Activated CD8-positive, alpha-beta T cell treated with anti-CD3 and anti-CD28 coated beads, Interleukin-2, amount 10 ng/mL, durations not matched to agents 7 days and 5 days (primary cell): ENCODE data around the gene PRSS48. TPM values are rescaled to one million over a fixed set of nuclear protein-coding genes. Genes with fewer than 3 reads are reported as not detected.
"Not testable (repeated sequence)": the region's sequence is repeated elsewhere in the genome, so short reads cannot be mapped to it uniquely, and the experiment has no call there.

ENCODE experiments used
- ATAC-seq: fragments of 150-1000 bp; cut with Tn5 transposase; one replicate; pipeline ENCODE4 v1.10.0; 2021; ENCODE audit warnings: moderate library complexity
- CTCF ChIA-PET: fragments of 350-600 bp; sonication (Branson Sonifier 250); formaldehyde crosslinking; loops from one replicate; lab custom pipeline; 2021; ENCODE audit warnings: antibody characterized with exemption; lab: Charles Lee
- POLR2A ChIA-PET: fragments of 350-600 bp; sonication (Branson Sonifier 250); formaldehyde crosslinking; loops from one replicate; lab custom pipeline; 2021; ENCODE audit warnings: antibody characterized with exemption; lab: Charles Lee
- DNase-seq: peaks from one replicate; pipeline ENCODE4 v3.0.0-alpha.2; 2020
- H3K27ac Mint-ChIP-seq: one replicate; pipeline ENCODE4 v1.8.0; 2021; ENCODE audit warnings: mild to moderate bottlenecking, mixed read lengths
- H3K27me3 Mint-ChIP-seq: one replicate; pipeline ENCODE4 v1.8.0; 2021; ENCODE audit warnings: low read depth, mixed read lengths
- H3K36me3 Mint-ChIP-seq: one replicate; pipeline ENCODE4 v1.8.0; 2021; ENCODE audit warnings: low read depth, mixed read lengths
- H3K4me1 Mint-ChIP-seq: one replicate; pipeline ENCODE4 v1.8.0; 2021; ENCODE audit warnings: low read depth, mixed read lengths
- H3K4me3 Mint-ChIP-seq: one replicate; pipeline ENCODE4 v1.8.0; 2021; ENCODE audit warnings: mild to moderate bottlenecking, mixed read lengths
- H3K9me3 Mint-ChIP-seq: one replicate; pipeline ENCODE4 v1.8.0; 2022; ENCODE audit warnings: mixed read lengths; ENCODE audit not compliant: insufficient read depth
- total RNA-seq, 2 experiments: library from RNA; stranded (reverse); gene quantifications; one replicate each; pipeline ENCODE4 v1.2.3, GENCODE V29; 2021

PRSS48 gene
- total RNA-seq = not detected

- Mint-ChIP-seq H3K27ac (no peak within 1 kb of the TSS), H3K4me1 (no peaks in the 10 kb centered on the region), H3K9me3 (no peaks in the 10 kb centered on the region), H3K4me3 (no peak within 1 kb of the TSS), H3K27me3 (no peaks in the 10 kb centered on the region), H3K36me3 (no peaks in the 10 kb centered on the region)
- ChIA-PET CTCF (interaction anchor here (1.0 to 1.2 kb wide), 3 partner anchors 8 to 207 kb away, joined by 3 to 4 read pairs (median 3); no protein-coding TSS in a partner anchor), POLR2A (no interaction called here)
- ATAC-seq (no peak), DNase-seq (peak; percentile 53)
Observed at GRCh38 chr4:151276787-151277562, at the start of gene PRSS48. Gene PRSS48, plus strand, starts transcription at chr4:151277161. Its CDS starts 12 bp downstream, at chr4:151277173.

DNA sequence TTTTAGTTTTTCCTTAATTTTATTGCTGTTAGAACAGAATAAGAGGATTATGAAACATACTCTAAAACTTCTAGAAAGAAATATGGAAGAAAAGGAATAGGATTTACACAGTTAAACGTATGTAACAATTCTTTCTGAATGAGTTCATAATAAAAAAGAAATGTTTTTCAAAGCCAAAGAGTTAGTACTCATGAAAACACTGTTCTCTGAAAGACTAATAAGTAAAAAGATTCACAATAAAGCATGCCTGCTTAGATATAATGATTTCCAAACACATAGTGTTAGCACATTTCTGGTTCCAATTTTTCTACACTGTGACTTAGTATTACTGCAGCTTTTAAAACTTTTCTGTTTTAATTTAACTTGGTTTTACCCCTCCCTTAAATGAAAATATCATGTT, 49.8 kb upstream of the PRSS48 start:
- Mint-ChIP-seq H3K27me3 (peaks cover 17% of the 10 kb centered on the region), H3K36me3 (no peaks in the 10 kb centered on the region), H3K4me3 (no peak overlapping the region), H3K4me1 (no peaks in the 10 kb centered on the region), H3K27ac (no peak overlapping the region), H3K9me3 (no peaks in the 10 kb centered on the region)
- CTCF ChIA-PET = no interaction called here
- POLR2A ChIA-PET = no interaction called here
- DNase-seq (no peak), ATAC-seq (no peak)

DNA sequence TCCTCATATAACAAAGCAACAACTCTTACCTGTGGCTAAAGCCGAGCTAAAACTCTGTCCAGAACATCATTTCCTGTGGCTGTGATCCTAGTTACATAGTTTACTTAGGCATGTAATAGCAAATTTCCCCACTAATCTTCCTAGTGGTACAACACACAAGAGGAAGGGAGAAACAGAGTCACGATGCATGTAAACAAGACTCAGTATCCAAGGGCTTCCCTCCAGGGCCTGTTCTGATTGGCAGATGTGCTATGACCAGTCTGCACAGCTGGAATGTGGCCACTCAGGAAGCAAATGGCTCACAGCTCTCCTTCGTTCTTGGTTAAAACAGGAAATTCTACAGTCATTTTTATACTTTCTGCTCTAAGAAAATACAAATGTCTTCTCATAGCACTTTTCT, 49.2 kb upstream of the PRSS48 start:
- POLR2A ChIA-PET = no interaction called here

DNA sequence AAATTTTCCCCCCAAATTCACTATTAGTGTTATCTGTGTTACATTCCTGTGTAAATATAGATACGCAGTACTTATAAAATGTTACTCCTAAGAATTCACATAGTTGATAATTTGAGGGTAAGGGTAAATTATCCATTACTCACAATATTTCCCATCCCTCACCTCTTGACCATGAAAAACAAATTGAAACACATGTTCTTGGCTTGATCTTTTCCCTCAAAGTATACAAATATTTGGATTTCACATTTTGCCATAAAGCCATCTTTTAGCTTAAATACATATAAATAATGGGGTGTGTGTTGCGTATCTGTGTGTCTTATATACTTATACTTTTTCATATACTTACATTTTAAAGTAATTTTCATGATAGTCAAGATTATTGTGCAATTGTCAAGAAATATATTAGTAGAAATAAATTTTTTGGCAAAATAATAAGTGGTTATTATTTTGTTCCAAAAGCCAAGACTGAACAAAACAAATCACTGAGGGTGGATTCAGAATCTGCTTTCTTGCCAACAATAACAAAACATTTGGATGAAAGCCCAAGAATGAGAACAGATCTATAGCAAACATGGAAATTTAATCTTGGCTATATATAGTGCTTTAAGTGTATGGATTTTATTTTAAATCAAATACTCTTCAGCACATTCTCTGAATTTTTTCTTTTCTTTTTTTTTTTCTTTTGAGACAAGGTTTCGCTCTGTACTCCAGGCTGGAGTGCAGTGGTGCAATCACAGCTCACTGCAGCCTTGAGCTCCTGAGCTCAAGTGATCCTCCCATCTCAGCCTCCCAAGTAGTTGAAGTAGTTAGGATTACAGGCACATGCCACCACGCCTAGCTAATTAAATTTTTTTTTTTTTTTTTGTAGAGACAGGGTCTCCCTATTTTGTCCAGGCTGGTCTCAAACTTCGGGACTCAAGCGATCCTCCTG, 48.5 kb upstream of the PRSS48 start:
- no peaks in the 10 kb centered on the region for H3K4me1 Mint-ChIP-seq
- no peaks in the 10 kb centered on the region for H3K9me3 Mint-ChIP-seq
- ATAC-seq (no peak), DNase-seq (no peak)
- CTCF ChIA-PET = no interaction called here
- no peaks in the 10 kb centered on the region for H3K36me3 Mint-ChIP-seq
- POLR2A ChIA-PET = no interaction called here
- no peak overlapping the region for H3K27ac Mint-ChIP-seq
- peaks cover 14% of the 10 kb centered on the region for H3K27me3 Mint-ChIP-seq
- H3K4me3 Mint-ChIP-seq = no peak overlapping the region

More for the DNA sequence above, 49.2 kb upstream of the PRSS48 start:
- H3K36me3 Mint-ChIP-seq = no peaks in the 10 kb centered on the region
- H3K9me3 Mint-ChIP-seq = no peaks in the 10 kb centered on the region
- ATAC-seq = no peak
- H3K4me3 Mint-ChIP-seq = no peak overlapping the region
- no peaks in the 10 kb centered on the region for H3K4me1 Mint-ChIP-seq
- no peak overlapping the region for H3K27ac Mint-ChIP-seq
- H3K27me3 Mint-ChIP-seq = peaks cover 18% of the 10 kb centered on the region
- CTCF ChIA-PET = no interaction called here
- DNase-seq = no peak

DNA sequence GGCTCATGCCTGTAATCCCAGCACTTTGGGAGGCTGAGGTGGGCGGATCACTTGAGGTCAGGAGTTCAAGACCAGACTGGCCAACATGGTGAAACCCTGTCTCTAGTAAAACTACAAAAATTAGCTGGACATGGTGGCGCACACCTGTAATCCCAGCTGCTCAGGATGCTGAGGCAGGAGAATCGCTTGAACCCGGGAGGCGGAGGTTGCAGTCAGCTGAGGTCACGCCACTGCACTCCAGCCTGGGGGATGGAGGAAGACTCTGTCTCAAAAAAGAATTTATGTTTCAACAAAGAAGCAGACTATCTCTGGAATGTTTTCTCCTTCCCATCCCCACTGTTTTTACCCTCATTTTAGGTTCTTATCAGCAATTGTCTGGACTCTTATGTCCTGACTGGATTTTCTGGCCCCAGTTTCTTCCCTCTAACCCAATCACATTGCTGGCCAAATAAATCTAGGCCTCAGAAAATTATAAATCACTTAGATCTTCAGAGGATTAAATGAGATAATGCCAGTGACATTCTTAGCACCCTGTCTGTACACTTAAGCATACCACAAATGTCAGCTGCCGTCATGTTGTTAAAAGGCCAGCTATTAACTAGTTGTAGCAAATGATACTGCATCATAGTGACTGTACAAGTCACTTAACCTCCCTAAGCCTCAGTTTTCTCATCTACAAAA, 44.9 kb upstream of the PRSS48 start:
- Mint-ChIP-seq H3K27me3 (peaks cover 8% of the 10 kb centered on the region), H3K36me3 (no peaks in the 10 kb centered on the region), H3K27ac (no peak overlapping the region), H3K9me3 (no peaks in the 10 kb centered on the region), H3K4me3 (no peak overlapping the region), H3K4me1 (no peaks in the 10 kb centered on the region)
- DNase-seq (no peak), ATAC-seq (no peak)
- POLR2A ChIA-PET = no interaction called here
- CTCF ChIA-PET = no interaction called here

DNA sequence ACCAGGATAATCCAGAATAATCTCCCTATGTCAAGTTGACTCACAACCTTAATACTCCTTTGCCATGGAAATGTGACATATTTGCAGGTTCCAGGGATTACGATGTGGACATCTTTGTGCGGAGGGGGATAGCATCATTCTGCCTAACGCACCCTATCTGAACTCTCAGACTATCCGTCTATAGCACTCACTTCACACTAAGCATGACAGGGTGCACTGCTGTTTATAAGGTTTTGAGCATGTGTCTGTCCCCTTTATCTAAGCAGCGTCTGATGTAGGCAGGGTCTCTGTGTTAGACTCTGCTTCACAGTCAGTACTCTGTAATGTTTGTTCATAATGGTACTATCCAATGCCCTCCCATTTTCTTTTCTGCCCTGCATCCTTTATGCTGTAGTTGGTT, 43.4 kb upstream of the PRSS48 start:
- Mint-ChIP-seq H3K4me1 (no peaks in the 10 kb centered on the region), H3K27me3 (peaks cover 9% of the 10 kb centered on the region), H3K27ac (no peak overlapping the region), H3K4me3 (no peak overlapping the region), H3K36me3 (no peaks in the 10 kb centered on the region), H3K9me3 (no peaks in the 10 kb centered on the region)
- CTCF ChIA-PET = no interaction called here
- no peak for ATAC-seq
- no peak for DNase-seq
- POLR2A ChIA-PET = no interaction called here

GRCh38 chr4:151235373-151235772, 41.6 kb upstream of the PRSS48 start:
- H3K27ac Mint-ChIP-seq, H3K36me3 Mint-ChIP-seq, POLR2A ChIA-PET, ATAC-seq, H3K4me1 Mint-ChIP-seq, H3K27me3 Mint-ChIP-seq, CTCF ChIA-PET, DNase-seq, H3K4me3 Mint-ChIP-seq, H3K9me3 Mint-ChIP-seq: not testable (repeated sequence)

DNA sequence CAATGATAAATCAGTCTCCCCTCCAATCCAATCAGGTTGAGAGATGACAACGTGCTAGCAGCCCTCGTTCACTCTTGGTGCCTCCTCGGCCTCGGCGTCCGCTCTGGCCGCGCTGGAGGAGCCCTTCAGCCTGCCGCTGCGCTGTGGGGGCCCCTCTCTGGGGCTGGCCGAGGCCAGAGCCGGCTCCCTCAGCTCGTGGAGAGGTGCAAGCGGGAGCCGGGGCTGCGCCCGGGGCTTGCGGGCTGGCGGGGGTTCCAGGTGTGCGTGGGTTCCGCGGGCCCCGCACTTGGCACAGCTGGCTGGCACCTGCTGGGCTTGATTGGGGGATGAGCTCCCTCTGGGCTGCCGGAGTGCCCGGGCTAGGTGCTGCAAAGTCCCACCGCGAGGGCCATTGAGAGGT, 40.9 kb upstream of the PRSS48 start:
- H3K36me3 Mint-ChIP-seq = no peaks in the 10 kb centered on the region
- ChIA-PET POLR2A (interaction anchor here (0.6 kb wide), 1 partner anchor 208 kb away, joined by 3 read pairs; no protein-coding TSS in a partner anchor), CTCF (no interaction called here)
- no peaks in the 10 kb centered on the region for H3K9me3 Mint-ChIP-seq
- no peak overlapping the region for H3K27ac Mint-ChIP-seq
- DNase-seq = no peak
- no peak for ATAC-seq
- H3K4me1 Mint-ChIP-seq = no peaks in the 10 kb centered on the region
- H3K4me3 Mint-ChIP-seq = no peak overlapping the region
- H3K27me3 Mint-ChIP-seq = peaks cover 8% of the 10 kb centered on the region

DNA sequence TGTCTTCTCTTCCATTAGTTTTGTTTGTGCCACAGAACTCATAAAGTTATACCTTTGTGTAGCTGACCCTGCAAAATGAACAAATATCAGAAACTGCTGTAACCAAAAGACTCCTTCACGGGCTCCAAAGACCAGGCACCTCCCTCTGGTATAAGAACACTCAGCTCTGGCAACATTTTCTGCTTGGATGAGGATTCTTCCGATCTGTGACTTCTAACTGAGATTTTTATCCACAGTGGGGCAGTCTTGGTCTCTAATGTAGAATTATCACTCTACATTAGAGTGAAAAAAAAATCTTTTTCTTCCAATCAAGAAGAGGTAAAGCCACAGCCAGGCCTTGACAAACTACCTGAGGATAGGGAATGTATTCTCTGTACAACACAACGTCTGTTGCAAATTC, 38.5 kb upstream of the PRSS48 start:
- Mint-ChIP-seq H3K27me3 (peaks cover 8% of the 10 kb centered on the region), H3K4me1 (no peaks in the 10 kb centered on the region), H3K4me3 (no peak overlapping the region), H3K27ac (no peak overlapping the region), H3K36me3 (no peaks in the 10 kb centered on the region), H3K9me3 (no peaks in the 10 kb centered on the region)
- ATAC-seq = no peak
- ChIA-PET CTCF (interaction anchor here (1.6 kb wide), 1 partner anchor 12 kb away, joined by 4 read pairs; no protein-coding TSS in a partner anchor), POLR2A (no interaction called here)
- DNase-seq = no peak

DNA sequence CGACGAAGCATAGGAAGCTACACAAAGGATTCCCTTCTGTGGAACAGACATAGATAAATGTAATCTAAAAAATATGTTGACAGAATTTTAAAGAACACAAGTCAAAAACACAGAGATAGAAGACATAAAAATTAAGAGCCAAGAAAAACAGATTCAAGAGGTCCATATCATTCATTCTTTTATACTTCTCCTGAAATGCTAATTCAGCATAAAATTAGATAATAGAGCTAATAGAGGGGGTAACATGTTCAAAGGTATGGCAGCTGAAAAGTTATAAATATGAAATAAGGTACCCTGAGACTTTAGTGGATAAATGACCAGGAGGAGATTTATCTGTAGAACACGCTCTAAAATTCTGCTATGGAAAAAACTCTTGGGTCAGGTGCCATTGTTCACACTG, 37.4 kb upstream of the PRSS48 start:
- POLR2A ChIA-PET = no interaction called here
- Mint-ChIP-seq H3K36me3 (no peaks in the 10 kb centered on the region), H3K9me3 (no peaks in the 10 kb centered on the region), H3K27me3 (peaks cover 8% of the 10 kb centered on the region), H3K4me3 (no peak overlapping the region), H3K4me1 (no peaks in the 10 kb centered on the region), H3K27ac (no peak overlapping the region)
- CTCF ChIA-PET = interaction anchor here (1.6 kb wide), 1 partner anchor 13 kb away, joined by 4 read pairs; no protein-coding TSS in a partner anchor
- DNase-seq (no peak), ATAC-seq (no peak)

GRCh38 chr4:151242305-151242704, 34.7 kb upstream of the PRSS48 start:
- Mint-ChIP-seq H3K9me3 (no peaks in the 10 kb centered on the region), H3K27me3 (peaks cover 8% of the 10 kb centered on the region), H3K4me3 (no peak overlapping the region), H3K27ac (no peak overlapping the region), H3K4me1 (no peaks in the 10 kb centered on the region), H3K36me3 (no peaks in the 10 kb centered on the region)
- ChIA-PET POLR2A (no interaction called here), CTCF (no interaction called here)
- ATAC-seq (no peak), DNase-seq (no peak)
